Caco-2 (cell line): ENCODE measurements around the gene PIGB. TPM values are rescaled to one million over a fixed set of nuclear protein-coding genes. Genes with fewer than 3 reads are reported as not detected.
A peak's percentile ranks its signal among the peaks of the same experiment; 100 is the strongest.

ENCODE experiments used
- BruUV-seq: library from RNA; stranded (reverse); fragments of 400-500 nt; replicated peaks from 2 replicates; lab custom pipeline; 2021; lab: Mats Ljungman, UMichigan
- CTCF ChIA-PET: fragments of 300-600 bp; sonication (Branson Sonifier 250); formaldehyde crosslinking; loops from one replicate; lab custom pipeline; 2022; ENCODE audit warnings: antibody characterized with exemption; lab: Charles Lee
- POLR2A ChIA-PET: fragments of 300-600 bp; sonication (Branson Sonifier 250); formaldehyde crosslinking; loops from one replicate; lab custom pipeline; 2022; ENCODE audit warnings: antibody characterized with exemption; lab: Charles Lee
- DNase-seq, 2 experiments: peaks; one replicate each; pipeline versions ENCODE4 v3.0.0 to v3.0.0-alpha.2; 2020 to 2022
- H3K27me3 ChIP-seq: replicated peaks from 2 replicates; pipeline ENCODE4 v1.6.0; 2011; ENCODE audit warnings: low read length; ENCODE audit not compliant: control insufficient read depth, insufficient read depth
- H3K36me3 ChIP-seq: 2 replicates; pipeline ENCODE4 v1.5.1; 2011; ENCODE audit warnings: low read length; ENCODE audit not compliant: control insufficient read depth, insufficient read depth
- H3K4me1 ChIP-seq: fragments of 250-450 bp; sonication (Bioruptor Pico); 2 replicates; pipeline ENCODE4 v1.5.1; 2020; ENCODE audit warnings: mild to moderate bottlenecking
- H3K4me3 ChIP-seq: 2 replicates; pipeline ENCODE4 v1.5.1; 2011; ENCODE audit warnings: low read depth, mild to moderate bottlenecking, control low read depth, low read length
- H3K9me3 ChIP-seq: fragments of 250-450 bp; sonication (Bioruptor Pico); 2 replicates; pipeline ENCODE4 v1.5.1; 2020; ENCODE audit warnings: mild to moderate bottlenecking, moderate library complexity
- H3K27ac Mint-ChIP-seq: one replicate; pipeline ENCODE4 v1.8.0; 2022; ENCODE audit warnings: mixed read lengths; ENCODE audit not compliant: unreplicated experiment
- H3K27me3 Mint-ChIP-seq: one replicate; pipeline ENCODE4 v1.8.0; 2022; ENCODE audit warnings: mixed read lengths; ENCODE audit not compliant: insufficient read depth, unreplicated experiment
- H3K36me3 Mint-ChIP-seq: one replicate; pipeline ENCODE4 v1.8.0; 2022; ENCODE audit warnings: mild to moderate bottlenecking, mixed read lengths; ENCODE audit not compliant: insufficient read depth, unreplicated experiment
- H3K4me1 Mint-ChIP-seq: one replicate; pipeline ENCODE4 v1.8.0; 2022; ENCODE audit warnings: low read depth, mixed read lengths; ENCODE audit not compliant: unreplicated experiment
- H3K4me3 Mint-ChIP-seq: one replicate; pipeline ENCODE4 v1.8.0; 2022; ENCODE audit warnings: mild to moderate bottlenecking, moderate library complexity, mixed read lengths; ENCODE audit not compliant: unreplicated experiment
- H3K9me3 Mint-ChIP-seq: one replicate; pipeline ENCODE4 v1.8.0; 2022; ENCODE audit warnings: mixed read lengths; ENCODE audit not compliant: unreplicated experiment
- CTCF ChIP-seq, 2 experiments: fragments of 200-600 bp in 1 of 2; IDR thresholded peaks; 1 replicate in 1 of 2; 2 replicates in 1 of 2; pipeline versions ENCODE4 v1.5.1 to v1.8.0; 2011 to 2022; ENCODE audit warnings: antibody characterized with exemption in 1 of 2, control low read depth in 1 of 2, inconsistent platforms in 1 of 2, low read depth in 1 of 2, low read length in 1 of 2, mild to moderate bottlenecking in 1 of 2, moderate library complexity in 1 of 2; ENCODE audit not compliant: insufficient read depth in 1 of 2, severe bottlenecking in 1 of 2, unreplicated experiment in 1 of 2
- intact Hi-C: fragments of 100-400 bp; cut with micrococcal nuclease; formaldehyde crosslinking; loops from one replicate; pipeline ENCODE4 v1.10.0; 2022; ENCODE audit not compliant: unreplicated experiment
- total RNA-seq: library from RNA; stranded (reverse); gene quantifications from 2 replicates; pipeline ENCODE4 v1.2.3, GENCODE V29; 2022

PIGB gene
- total RNA-seq, 1 experiment from 2014 or later: 15.5 TPM

- TF ChIP-seq CTCF (IDR thresholded peaks at IDR 0.05; ENCODE audit: insufficient read depth in 1 of 2, low read depth in 1 of 2, low read length in 1 of 2, severe bottlenecking in 1 of 2, unreplicated experiment in 1 of 2): no peak
- intact Hi-C loops: no loop called here
Observed at GRCh38 chr15:55288006-55288717, 30.9 kb upstream of the PIGB start.

GRCh38 chr15:55289011-55289745 lies 29.8 kb upstream of the PIGB start:
- Mint-ChIP-seq H3K4me3 (peak overlapping the region; percentile 82), H3K9me3 (no peaks in the 10 kb centered on the region), H3K27me3 (no peaks in the 10 kb centered on the region), H3K36me3 (no peaks in the 10 kb centered on the region), H3K27ac (no peak overlapping the region), H3K4me1 (no peaks in the 10 kb centered on the region)
- no peak for TF ChIP-seq CTCF (IDR thresholded peaks at IDR 0.05; ENCODE audit: insufficient read depth in 1 of 2, low read depth in 1 of 2, low read length in 1 of 2, severe bottlenecking in 1 of 2, unreplicated experiment in 1 of 2)
- peak; percentile 34 to 38 for DNase-seq
- ChIA-PET POLR2A (no interaction called here), CTCF (no interaction called here)
- BruUV-seq: no TSS peak
- intact Hi-C loops: no loop called here
- Histone ChIP-seq H3K9me3 (no peaks in the 10 kb centered on the region), H3K4me1 (no peaks in the 10 kb centered on the region; the same call in 1 of the 2 replicates), H3K27me3 (no peaks in the 10 kb centered on the region), H3K36me3 (no peaks in the 10 kb centered on the region), H3K4me3 (peak overlapping the region; percentile 86)

More at GRCh38 chr15:55288006-55288717, 30.9 kb upstream of the PIGB start:
- Mint-ChIP-seq H3K27ac (no peak overlapping the region), H3K4me1 (no peaks in the 10 kb centered on the region), H3K9me3 (no peaks in the 10 kb centered on the region), H3K27me3 (no peaks in the 10 kb centered on the region), H3K4me3 (peak overlapping the region; percentile 82), H3K36me3 (no peaks in the 10 kb centered on the region)
- Histone ChIP-seq H3K9me3 (no peaks in the 10 kb centered on the region), H3K4me3 (no peak overlapping the region), H3K27me3 (no peaks in the 10 kb centered on the region), H3K4me1 (no peaks in the 10 kb centered on the region; the same call in 1 of the 2 replicates), H3K36me3 (no peaks in the 10 kb centered on the region)
- ChIA-PET CTCF (no interaction called here), POLR2A (no interaction called here)
- BruUV-seq: TSS peak; percentile 29
- no peak for DNase-seq

GRCh38 chr15:55289746-55290527 lies 29.1 kb upstream of the PIGB start, which contains the start of gene RAB27A:
TSS of gene RAB27A (minus strand) at chr15:55289813. CDS start at chr15:55234934, 54,879 bp downstream.
- Mint-ChIP-seq H3K27ac (no peak within 1 kb of the TSS), H3K9me3 (no peaks in the 10 kb centered on the region), H3K36me3 (no peaks in the 10 kb centered on the region), H3K4me1 (no peaks in the 10 kb centered on the region), H3K27me3 (no peaks in the 10 kb centered on the region), H3K4me3 (peak within 1 kb of the TSS; percentile 82)
- no TSS peak for BruUV-seq
- Histone ChIP-seq H3K4me1 (no peaks in the 10 kb centered on the region; the same call in 1 of the 2 replicates), H3K4me3 (peak within 1 kb of the TSS; percentile 86), H3K9me3 (no peaks in the 10 kb centered on the region), H3K36me3 (no peaks in the 10 kb centered on the region), H3K27me3 (no peaks in the 10 kb centered on the region)
- TF ChIP-seq CTCF (IDR thresholded peaks at IDR 0.05; ENCODE audit: insufficient read depth in 1 of 2, low read depth in 1 of 2, low read length in 1 of 2, severe bottlenecking in 1 of 2, unreplicated experiment in 1 of 2): no peak
- intact Hi-C loops: loop anchor here (1.0 kb wide), 4 partner anchors 69 to 145 kb away; no protein-coding TSS in a partner anchor
- CTCF ChIA-PET: interaction anchor here (1.1 to 1.2 kb wide), 2 partner anchors 73 to 150 kb away, joined by 5 to 9 read pairs; no protein-coding TSS in a partner anchor
- DNase-seq: peak; percentile 77 to 80
- POLR2A ChIA-PET: no interaction called here
